ENCODE measurements around the gene IRF1.
"Not testable (repeated sequence)": the region's sequence is repeated elsewhere in the genome, so short reads cannot be mapped to it uniquely, and the experiment has no call there.

The IRF1 gene

GRCh38 chr5:132485641-132486317 is 4.8 kb downstream of the IRF1 start:
- TF ChIP-seq, protein P1, sequence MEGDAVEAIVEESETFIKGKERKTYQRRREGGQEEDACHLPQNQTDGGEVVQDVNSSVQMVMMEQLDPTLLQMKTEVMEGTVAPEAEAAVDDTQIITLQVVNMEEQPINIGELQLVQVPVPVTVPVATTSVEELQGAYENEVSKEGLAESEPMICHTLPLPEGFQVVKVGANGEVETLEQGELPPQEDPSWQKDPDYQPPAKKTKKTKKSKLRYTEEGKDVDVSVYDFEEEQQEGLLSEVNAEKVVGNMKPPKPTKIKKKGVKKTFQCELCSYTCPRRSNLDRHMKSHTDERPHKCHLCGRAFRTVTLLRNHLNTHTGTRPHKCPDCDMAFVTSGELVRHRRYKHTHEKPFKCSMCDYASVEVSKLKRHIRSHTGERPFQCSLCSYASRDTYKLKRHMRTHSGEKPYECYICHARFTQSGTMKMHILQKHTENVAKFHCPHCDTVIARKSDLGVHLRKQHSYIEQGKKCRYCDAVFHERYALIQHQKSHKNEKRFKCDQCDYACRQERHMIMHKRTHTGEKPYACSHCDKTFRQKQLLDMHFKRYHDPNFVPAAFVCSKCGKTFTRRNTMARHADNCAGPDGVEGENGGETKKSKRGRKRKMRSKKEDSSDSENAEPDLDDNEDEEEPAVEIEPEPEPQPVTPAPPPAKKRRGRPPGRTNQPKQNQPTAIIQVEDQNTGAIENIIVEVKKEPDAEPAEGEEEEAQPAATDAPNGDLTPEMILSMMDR (IDR thresholded peaks at IDR 0.05; ENCODE audit: insufficient read depth, missing control alignments), result no peak
- FAIRE-seq (no peak), DNase-seq (ENCODE audit: insufficient read length, low spot score) (no peak)

DNA sequence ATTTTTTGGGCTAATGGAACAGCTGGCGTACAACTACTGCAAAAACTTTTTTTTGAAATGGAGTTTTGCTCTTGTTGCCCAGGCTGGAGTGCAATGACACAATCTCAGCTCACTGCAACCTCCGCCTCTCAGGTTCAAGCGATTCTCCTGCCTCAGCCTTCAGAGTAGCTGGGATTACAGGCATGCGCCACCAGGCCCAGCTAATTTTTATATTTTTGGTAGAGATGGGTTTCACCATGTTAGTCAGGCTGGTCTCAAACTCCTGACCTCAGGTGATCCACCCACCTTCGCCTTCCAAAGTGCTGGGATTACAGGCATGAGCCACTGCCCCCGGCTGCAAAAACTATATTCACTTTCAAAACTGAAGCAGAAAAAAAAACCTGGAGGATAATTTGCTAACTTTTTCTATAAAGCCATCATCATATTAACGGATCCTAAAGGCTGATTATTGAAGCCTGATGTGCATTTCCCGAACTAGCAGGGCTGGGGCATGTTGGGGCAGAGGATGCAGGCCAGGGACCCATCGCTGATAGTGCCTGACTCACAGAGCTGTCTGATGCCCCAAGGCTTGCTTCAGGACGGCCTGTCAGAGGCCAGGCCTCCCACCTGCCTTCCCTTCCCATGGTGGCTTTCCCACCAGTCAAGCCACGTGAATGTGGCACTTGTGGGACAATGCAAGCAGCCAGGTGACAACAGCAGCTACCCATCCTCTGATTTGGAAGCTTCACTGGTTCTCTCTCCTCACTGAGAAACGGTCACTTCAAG is 5.5 kb downstream of the IRF1 start:
- DNase-seq (ENCODE audit: insufficient read length, low spot score); FAIRE-seq: not testable (repeated sequence)

DNA sequence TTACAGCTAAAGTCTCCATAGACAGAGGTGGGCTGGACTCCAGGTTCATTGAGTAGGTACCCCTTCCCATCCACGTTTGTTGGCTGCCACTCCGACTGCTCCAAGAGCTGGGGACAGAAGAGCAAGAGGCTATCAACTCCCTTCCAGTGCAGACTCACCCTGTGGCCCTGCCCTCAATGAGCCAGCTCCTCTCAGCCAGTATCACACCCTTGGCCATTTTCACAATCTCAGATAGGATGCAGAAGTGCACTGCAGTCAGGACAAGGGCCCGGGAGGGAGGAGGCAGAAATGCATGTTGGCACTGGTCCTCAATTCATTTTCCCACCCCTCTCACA is 6.2 kb downstream of the IRF1 start:
- TF ChIP-seq, protein P1 (IDR thresholded peaks at IDR 0.05; ENCODE audit: insufficient read depth, missing control alignments), result no peak
- DNase-seq (ENCODE audit: insufficient read length, low spot score), result no peak
- no peak for FAIRE-seq

GRCh38 chr5:132483661-132484390 is 6.7 kb downstream of the IRF1 start:
- DNase-seq (ENCODE audit: insufficient read length, low spot score), result no peak
- TF ChIP-seq, protein P1 (IDR thresholded peaks at IDR 0.05; ENCODE audit: insufficient read depth, missing control alignments), result no peak
- no peak for FAIRE-seq

DNA sequence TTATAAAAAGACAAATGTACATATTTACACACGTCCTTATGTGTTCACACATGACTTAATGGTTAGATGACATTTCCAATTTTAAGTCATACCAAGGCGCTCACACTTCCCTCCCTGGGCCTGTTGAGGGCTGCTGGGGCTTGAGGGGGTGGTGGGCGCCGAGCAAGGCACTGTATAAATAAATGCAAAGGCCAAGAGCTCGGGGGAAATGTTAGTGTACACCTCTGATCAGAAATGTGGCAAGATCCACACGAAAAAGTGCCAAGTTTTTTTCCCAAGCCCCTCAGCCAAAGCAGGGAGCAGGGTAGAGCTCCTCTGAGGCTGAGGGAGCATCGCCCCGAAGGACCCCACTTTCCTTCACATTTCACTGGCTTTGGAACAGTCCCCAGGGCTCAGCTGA is 7.5 kb downstream of the IRF1 start:
- FAIRE-seq (no peak), DNase-seq (ENCODE audit: insufficient read length, low spot score) (no peak)
- TF ChIP-seq, protein P1 (IDR thresholded peaks at IDR 0.05; ENCODE audit: insufficient read depth, missing control alignments), result no peak

DNA sequence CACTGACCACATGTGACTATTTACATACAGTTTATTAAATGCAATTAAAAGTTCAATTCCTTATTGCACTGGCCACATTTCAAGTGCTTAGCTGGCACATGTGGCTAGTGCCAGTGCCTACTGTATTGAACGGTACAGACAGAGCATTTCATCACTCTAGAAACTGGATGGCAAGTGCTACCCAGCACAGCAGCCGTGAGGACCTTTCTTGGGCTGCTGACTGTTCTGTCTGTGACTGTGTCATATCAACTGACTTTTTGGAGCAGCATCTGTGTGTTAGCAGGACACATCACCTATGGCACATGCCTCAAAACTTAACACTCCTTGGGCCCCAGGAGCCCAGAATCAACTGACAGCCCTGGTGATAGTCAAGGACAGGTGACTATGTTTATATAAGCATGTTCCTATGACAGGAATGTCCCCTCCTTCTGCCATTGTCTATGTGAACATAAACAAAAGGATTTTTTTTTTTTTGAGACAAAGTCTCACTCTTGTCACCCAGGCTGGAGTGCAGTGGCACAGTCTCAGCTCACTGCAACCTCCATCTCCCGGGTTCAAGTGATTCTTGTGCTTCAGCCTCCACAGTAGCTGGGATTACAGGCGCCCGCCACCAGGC is 8.9 kb downstream of the IRF1 start:
- TF ChIP-seq, protein P1 (IDR thresholded peaks at IDR 0.05; ENCODE audit: insufficient read depth, missing control alignments), result no peak
- no peak for DNase-seq (ENCODE audit: insufficient read length, low spot score)
- FAIRE-seq, result no peak

DNA sequence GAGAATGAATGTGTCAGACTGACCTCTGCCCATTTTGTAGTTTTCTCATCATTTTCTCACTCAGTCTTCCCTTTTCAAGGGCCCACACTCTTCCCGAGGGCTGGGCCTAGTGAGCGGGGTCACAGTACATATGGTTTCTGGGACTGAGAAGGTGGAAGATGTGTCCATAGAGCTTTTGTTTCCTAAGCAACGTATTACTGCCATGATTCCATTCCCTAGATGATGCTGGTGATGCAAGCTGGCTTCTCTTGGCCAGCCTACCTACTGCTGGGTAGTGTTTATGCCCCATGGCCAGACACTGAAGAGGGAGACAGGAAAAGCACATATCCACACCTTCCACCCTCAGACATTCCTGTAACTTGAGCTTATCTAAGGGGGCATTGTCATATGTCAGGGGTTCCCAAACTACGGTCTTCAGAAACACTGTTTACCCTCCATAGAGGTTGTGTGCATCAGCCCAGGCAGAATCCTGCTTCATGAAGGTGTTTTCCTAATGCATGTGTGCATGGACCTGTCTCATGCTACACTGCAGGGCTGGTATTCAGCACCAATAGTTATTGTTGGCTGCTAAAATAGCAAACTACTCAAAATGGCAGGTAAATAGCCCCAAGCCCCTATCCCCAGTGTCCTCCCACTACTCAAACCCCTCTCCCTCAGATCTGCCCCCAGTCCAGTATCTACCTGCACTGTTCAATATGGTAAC is 9.5 kb downstream of the IRF1 start:
- TF ChIP-seq, protein P1 (IDR thresholded peaks at IDR 0.05; ENCODE audit: insufficient read depth, missing control alignments), result no peak
- FAIRE-seq, result no peak
- DNase-seq (ENCODE audit: insufficient read length, low spot score), result no peak

All from D721Med (cell line).